Sigmoid colon (tissue), 7 donors: Measurements from ENCODE around the gene MALSU1. TPM values are rescaled to one million over a fixed set of nuclear protein-coding genes. Genes with fewer than 3 reads are reported as not detected.
"Not testable (repeated sequence)": the region's sequence is repeated elsewhere in the genome, so short reads cannot be mapped to it uniquely, and the experiment has no call there.

Experiments used
- DNase-seq: peaks from one replicate; pipeline ENCODE4 v3.0.0-alpha.2; 2019
- H3K27ac ChIP-seq, 4 donors: fragments of 200-600 bp; sonication (generic); one replicate each; pipeline ENCODE4 v1.5.1; 2016 to 2019; ENCODE audit warnings: mild to moderate bottlenecking in 1 of 4
- H3K27me3 ChIP-seq, 3 donors: fragments of 200-600 bp; sonication (generic); one replicate each; pipeline ENCODE4 v1.5.1; 2019; ENCODE audit warnings: mild to moderate bottlenecking in 1 of 3
- H3K36me3 ChIP-seq, 4 donors: fragments of 200-600 bp; sonication (generic); one replicate each; pipeline ENCODE4 v1.5.1; 2016 to 2019
- H3K4me1 ChIP-seq, 4 donors: fragments of 200-600 bp; sonication (generic); one replicate each; pipeline ENCODE4 v1.5.1; 2017 to 2019
- H3K4me3 ChIP-seq, 4 donors: fragments of 200-600 bp; sonication (generic); one replicate each; pipeline ENCODE4 v1.5.1; 2017 to 2019; ENCODE audit warnings: mild to moderate bottlenecking in 2 of 4, moderate library complexity in 1 of 4
- H3K9me3 ChIP-seq, 4 donors: fragments of 200-600 bp in 3 of 4; sonication (generic) in 3 of 4; one replicate each; pipeline versions ENCODE4 v1.5.1 to v1.6.1; 2013 to 2019
- EP300 ChIP-seq, 4 donors: sonication (generic); formaldehyde crosslinking; IDR thresholded peaks; one replicate each; pipeline ENCODE4 v1.6.1; 2017; ENCODE audit warnings: antibody characterized with exemption in 4 of 4
- POLR2A ChIP-seq, 2 donors: fragments of 450-650 bp; IDR thresholded peaks; one replicate each; pipeline ENCODE4 v1.6.1; 2016; ENCODE audit warnings: antibody characterized with exemption in 2 of 2, mild to moderate bottlenecking in 2 of 2, moderate library complexity in 2 of 2
- POLR2AphosphoS5 ChIP-seq, 4 donors: sonication (generic); formaldehyde crosslinking; IDR thresholded peaks; one replicate each; pipeline ENCODE4 v1.6.1; 2017; ENCODE audit warnings: antibody characterized with exemption in 4 of 4
- WGBS, 2 donors: extraction: QIAGEN DNeasy Blood & Tissue Kit; methylation state at CpG; one replicate each; pipeline ENCODE4 v1.1.7; 2013; 5-methylcytosine and 5-hydroxymethylcytosine counted together
- intact Hi-C: fragments of 100-400 bp; cut with DNase I; formaldehyde crosslinking; loops from one replicate; pipeline ENCODE4 v1.15.1; 2023
- polyA plus RNA-seq, 3 donors: library from polyadenylated mRNA; stranded (reverse); fragments of 200-250 nt; gene quantifications; one replicate each; pipeline ENCODE4 v1.2.3, GENCODE V29; 2013
- total RNA-seq, 4 donors: library from RNA; depleted of rRNA; stranded (reverse); fragments of >200 nt; gene quantifications; one replicate each; pipeline ENCODE4 v1.1.0, GENCODE V29; 2016
- TF ChIP-seq, protein P1 (sequence below), 4 experiments: fragments of 450-650 bp in 3 of 4; fragments of 200-600 bp in 1 of 4; IDR thresholded peaks; one replicate each; pipeline ENCODE4 v1.5.1; 2016 to 2019; ENCODE audit warnings: antibody characterized with exemption in 4 of 4, mild to moderate bottlenecking in 3 of 4, moderate library complexity in 2 of 4
- donor health status: healthy with polysubstance abuse.
- donor health status: Bipolar disorder and iron deficiency.
- donor health status: healthy.

Gene MALSU1
- total and polyA plus RNA-seq, 7 donors, result 32.4 to 94.0 (median 47.4) TPM

DNA sequence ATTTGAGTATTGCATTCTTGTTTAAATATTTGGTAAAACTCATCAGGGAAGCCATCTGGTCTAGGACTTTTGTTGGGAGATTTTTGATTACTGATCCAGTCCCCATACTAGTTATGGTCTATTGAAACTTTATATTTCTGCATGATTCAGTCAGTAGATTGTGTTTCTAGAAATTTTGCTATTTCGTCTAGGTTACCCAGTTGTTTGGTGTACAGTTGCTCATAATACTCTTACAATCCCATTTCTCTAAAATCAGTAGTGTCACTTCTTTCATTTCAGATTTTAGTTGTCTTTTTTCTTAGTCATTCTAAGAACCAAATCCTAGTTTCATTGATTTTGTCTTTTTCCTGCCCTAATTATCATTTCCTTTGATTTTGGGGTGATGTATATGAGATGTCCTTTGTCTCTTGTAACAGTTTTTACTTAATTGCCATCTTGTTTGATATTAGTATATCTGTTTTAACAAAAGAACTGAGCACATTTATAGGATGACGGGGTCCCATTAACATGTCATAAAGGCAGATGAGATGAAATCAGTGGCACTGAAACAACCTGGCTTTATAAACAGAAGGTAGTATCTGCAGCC is 7.9 kb downstream of the MALSU1 start:
- DNase-seq, result no peak
- Histone ChIP-seq H3K27ac (no peak overlapping the region), H3K36me3 (peaks cover 0 to 74% (median 5%) of the 10 kb centered on the region in 4 donors), H3K27me3 (no peaks in the 10 kb centered on the region), H3K4me1 (peaks cover 0 to 18% (median 10%) of the 10 kb centered on the region in 4 donors), H3K4me3 (no peak overlapping the region), H3K9me3 (no peaks in the 10 kb centered on the region)
- no peak for TF ChIP-seq EP300 (IDR thresholded peaks at IDR 0.05)
- no peak for TF ChIP-seq POLR2A (IDR thresholded peaks at IDR 0.05)
- TF ChIP-seq, protein P1, sequence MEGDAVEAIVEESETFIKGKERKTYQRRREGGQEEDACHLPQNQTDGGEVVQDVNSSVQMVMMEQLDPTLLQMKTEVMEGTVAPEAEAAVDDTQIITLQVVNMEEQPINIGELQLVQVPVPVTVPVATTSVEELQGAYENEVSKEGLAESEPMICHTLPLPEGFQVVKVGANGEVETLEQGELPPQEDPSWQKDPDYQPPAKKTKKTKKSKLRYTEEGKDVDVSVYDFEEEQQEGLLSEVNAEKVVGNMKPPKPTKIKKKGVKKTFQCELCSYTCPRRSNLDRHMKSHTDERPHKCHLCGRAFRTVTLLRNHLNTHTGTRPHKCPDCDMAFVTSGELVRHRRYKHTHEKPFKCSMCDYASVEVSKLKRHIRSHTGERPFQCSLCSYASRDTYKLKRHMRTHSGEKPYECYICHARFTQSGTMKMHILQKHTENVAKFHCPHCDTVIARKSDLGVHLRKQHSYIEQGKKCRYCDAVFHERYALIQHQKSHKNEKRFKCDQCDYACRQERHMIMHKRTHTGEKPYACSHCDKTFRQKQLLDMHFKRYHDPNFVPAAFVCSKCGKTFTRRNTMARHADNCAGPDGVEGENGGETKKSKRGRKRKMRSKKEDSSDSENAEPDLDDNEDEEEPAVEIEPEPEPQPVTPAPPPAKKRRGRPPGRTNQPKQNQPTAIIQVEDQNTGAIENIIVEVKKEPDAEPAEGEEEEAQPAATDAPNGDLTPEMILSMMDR (IDR thresholded peaks at IDR 0.05), result no peak
- TF ChIP-seq POLR2AphosphoS5 (IDR thresholded peaks at IDR 0.05), result no peak
- 89 to 92% methylated on average over 2 of the region's 2 CpGs for WGBS, 2 donors
- intact Hi-C loops, result no loop called here

- 91 to 92% methylated on average over 6 of the region's 6 CpGs for WGBS, 2 donors
- TF ChIP-seq POLR2A (IDR thresholded peaks at IDR 0.05) (no peak), POLR2AphosphoS5 (IDR thresholded peaks at IDR 0.05) (no peak), EP300 (IDR thresholded peaks at IDR 0.05) (no peak)
- TF ChIP-seq, protein P1 (IDR thresholded peaks at IDR 0.05), result no peak
- DNase-seq, result no peak
- intact Hi-C loops, result no loop called here
- Histone ChIP-seq H3K27ac (no peak overlapping the region), H3K27me3 (no peaks in the 10 kb centered on the region), H3K4me3 (no peak overlapping the region), H3K36me3 (peaks cover 0 to 58% (median 5%) of the 10 kb centered on the region in 4 donors), H3K4me1 (peaks cover 0 to 5% (median 2%) of the 10 kb centered on the region in 4 donors), H3K9me3 (no peaks in the 10 kb centered on the region)
Observed at GRCh38 chr7:23308754-23309153, 9.6 kb downstream of the MALSU1 start.

- H3K27me3 ChIP-seq, intact Hi-C loops, H3K27ac ChIP-seq, H3K9me3 ChIP-seq, H3K4me1 ChIP-seq, H3K4me3 ChIP-seq, DNase-seq: not testable (repeated sequence)
- peaks cover 0 to 38% (median 5%) of the 10 kb centered on the region in 4 donors for H3K36me3 ChIP-seq
- 64 to 78% methylated on average over 2 of the region's 2 CpGs for WGBS, 2 donors
Observed at GRCh38 chr7:23312141-23312540, 13.0 kb downstream of the MALSU1 start.

- intact Hi-C loops, result no loop called here
- no peak for TF ChIP-seq EP300 (IDR thresholded peaks at IDR 0.05)
- TF ChIP-seq POLR2A (IDR thresholded peaks at IDR 0.05), result no peak
- TF ChIP-seq, protein P1 (IDR thresholded peaks at IDR 0.05), result no peak
- TF ChIP-seq POLR2AphosphoS5 (IDR thresholded peaks at IDR 0.05), result no peak
- DNase-seq, result no peak
- no peaks in the 10 kb centered on the region for H3K4me1 ChIP-seq
- peaks cover 0 to 8% (median 0%) of the 10 kb centered on the region in 4 donors for H3K36me3 ChIP-seq
- H3K4me3 ChIP-seq, result no peak overlapping the region
- H3K27me3 ChIP-seq, result no peaks in the 10 kb centered on the region
- 81 to 82% methylated on average over 7 of the region's 7 CpGs for WGBS, 2 donors
- H3K27ac ChIP-seq, result no peak overlapping the region
- H3K9me3 ChIP-seq, result no peaks in the 10 kb centered on the region
Observed at GRCh38 chr7:23315366-23315765, 16.2 kb downstream of the MALSU1 start.

- intact Hi-C loops, result no loop called here
- Histone ChIP-seq H3K9me3 (no peaks in the 10 kb centered on the region), H3K4me1 (peaks cover 0 to 12% (median 4%) of the 10 kb centered on the region in 4 donors), H3K36me3 (no peaks in the 10 kb centered on the region), H3K27me3 (no peaks in the 10 kb centered on the region), H3K27ac (no peak overlapping the region), H3K4me3 (no peak overlapping the region)
- TF ChIP-seq POLR2AphosphoS5 (IDR thresholded peaks at IDR 0.05) (no peak), POLR2A (IDR thresholded peaks at IDR 0.05) (no peak), EP300 (IDR thresholded peaks at IDR 0.05) (no peak)
- TF ChIP-seq, protein P1 (IDR thresholded peaks at IDR 0.05), result no peak
- no peak for DNase-seq
- 26 to 69% methylated on average over 1 of the region's 1 CpG for WGBS, 2 donors
Observed at GRCh38 chr7:23331132-23331531, 32.0 kb downstream of the MALSU1 start.
